Testis (tissue), 3 donors: ENCODE measurements around the gene CD244. TPM values are rescaled to one million over a fixed set of nuclear protein-coding genes. Genes with fewer than 3 reads are reported as not detected.
"Not testable (repeated sequence)": the region's sequence is repeated elsewhere in the genome, so short reads cannot be mapped to it uniquely, and the experiment has no call there.

ENCODE experiments used
- DNase-seq: peaks from one replicate; pipeline ENCODE4 v3.0.0-alpha.2; 2019
- H3K27ac ChIP-seq, 2 donors: fragments of 200-600 bp; sonication (generic); one replicate each; pipeline ENCODE4 v1.5.1; 2019
- H3K27me3 ChIP-seq: fragments of 200-600 bp; sonication (generic); one replicate; pipeline ENCODE4 v1.5.1; 2019
- H3K36me3 ChIP-seq: fragments of 200-600 bp; sonication (generic); one replicate; pipeline ENCODE4 v1.5.1; 2017; ENCODE audit warnings: low read depth; ENCODE audit errors: missing control alignments
- H3K4me1 ChIP-seq: fragments of 200-600 bp; sonication (generic); one replicate; pipeline ENCODE4 v1.5.1; 2019
- H3K4me3 ChIP-seq, 2 donors: fragments of 200-600 bp; sonication (generic); one replicate each; pipeline ENCODE4 v1.5.1; 2017 to 2019
- H3K9me3 ChIP-seq: fragments of 200-600 bp; sonication (generic); one replicate; pipeline ENCODE4 v1.5.1; 2017
- CTCF ChIP-seq, 3 experiments: fragments of 450-650 bp in 2 of 3; fragments of 200-600 bp in 1 of 3; sonication (generic) in 1 of 3; IDR thresholded peaks; one replicate each; pipeline ENCODE4 v1.5.1; 2016 to 2019; ENCODE audit warnings: antibody characterized with exemption in 3 of 3, mild to moderate bottlenecking in 2 of 3, moderate library complexity in 1 of 3
- POLR2A ChIP-seq: fragments of 450-650 bp; IDR thresholded peaks from one replicate; pipeline ENCODE4 v1.6.1; 2017; ENCODE audit warnings: antibody characterized with exemption, mild to moderate bottlenecking, moderate library complexity
- WGBS, 2 donors: methylation state at CpG; one replicate each; pipeline ENCODE4 v1.1.5; 2018; 5-methylcytosine and 5-hydroxymethylcytosine counted together
- intact Hi-C: fragments of 100-400 bp; cut with DNase I; formaldehyde crosslinking; loops from one replicate; pipeline ENCODE4 v1.15.1; 2023; ENCODE audit warnings: low total_unique reads
- polyA plus RNA-seq: library from polyadenylated mRNA; stranded (reverse); fragments of 350-450 nt; fragmentation: Illumina TruSeq; extraction: RNeasy Lipid Tissue Mini Kit (QIAGEN cat#74804); gene quantifications from one replicate; pipeline ENCODE4 v1.2.3, GENCODE V29; 2014; ENCODE audit warnings: low read depth, low replicate concordance; ENCODE audit not compliant: insufficient read depth
- total RNA-seq, 2 donors: library from RNA; depleted of rRNA; stranded (reverse); fragments of >200 nt; gene quantifications; one replicate each; pipeline ENCODE4 v1.2.3, GENCODE V29; 2016

Gene CD244
- total and polyA plus RNA-seq, 3 donors from 2014 or later, result 1.4 to 2.4 (median 2.3) TPM

GRCh38 chr1:160883581-160884513 lies 21.2 kb upstream of the CD244 start:
- 87 to 90% methylated on average over 13 of the region's 13 CpGs for WGBS, 2 donors
- intact Hi-C loops, result no loop called here
- no peak for TF ChIP-seq CTCF (IDR thresholded peaks at IDR 0.05)
- no peak for TF ChIP-seq POLR2A
- Histone ChIP-seq H3K36me3 (no peaks in the 10 kb centered on the region), H3K4me1 (no peaks in the 10 kb centered on the region), H3K4me3 (no peak overlapping the region), H3K27me3 (no peaks in the 10 kb centered on the region), H3K9me3 (no peaks in the 10 kb centered on the region), H3K27ac (no peak overlapping the region)
- no peak for DNase-seq

- H3K9me3 ChIP-seq, result no peaks in the 10 kb centered on the region
- intact Hi-C loops, result no loop called here
- WGBS, 2 donors, result 89 to 96% methylated on average over 1 of the region's 1 CpG
- H3K4me3 ChIP-seq, result no peak overlapping the region
- no peak overlapping the region for H3K27ac ChIP-seq
- H3K27me3 ChIP-seq, result no peaks in the 10 kb centered on the region
- DNase-seq, result no peak
- TF ChIP-seq POLR2A, result no peak
- no peak for TF ChIP-seq CTCF (IDR thresholded peaks at IDR 0.05)
- H3K36me3 ChIP-seq, result no peaks in the 10 kb centered on the region
- no peaks in the 10 kb centered on the region for H3K4me1 ChIP-seq
These were observed 19.9 kb upstream of the CD244 start for GRCh38 chr1:160882582-160882981.

GRCh38 chr1:160881264-160881663 lies 18.6 kb upstream of the CD244 start:
- H3K36me3 ChIP-seq, H3K9me3 ChIP-seq, H3K27me3 ChIP-seq, intact Hi-C loops, DNase-seq, H3K4me3 ChIP-seq, H3K27ac ChIP-seq, H3K4me1 ChIP-seq: not testable (repeated sequence)
- 87 to 96% methylated on average over 4 to 6 of the region's 7 CpGs for WGBS, 2 donors

- no peak for DNase-seq
- intact Hi-C loops, result no loop called here
These were observed 17.5 kb upstream of the CD244 start for GRCh38 chr1:160880216-160880615.

GRCh38 chr1:160879056-160879455 lies 16.4 kb upstream of the CD244 start:
- WGBS, 2 donors, result 68 to 79% methylated on average over 8 of the region's 8 CpGs
- Histone ChIP-seq H3K27me3 (no peaks in the 10 kb centered on the region), H3K9me3 (no peaks in the 10 kb centered on the region), H3K36me3 (no peaks in the 10 kb centered on the region), H3K4me3 (no peak overlapping the region), H3K4me1 (no peaks in the 10 kb centered on the region), H3K27ac (no peak overlapping the region)
- TF ChIP-seq CTCF (IDR thresholded peaks at IDR 0.05) (no peak), POLR2A (no peak)
- DNase-seq, result no peak
- intact Hi-C loops, result no loop called here

More at GRCh38 chr1:160880216-160880615, 17.5 kb upstream of the CD244 start:
- Histone ChIP-seq H3K27ac (no peak overlapping the region), H3K36me3 (no peaks in the 10 kb centered on the region), H3K27me3 (no peaks in the 10 kb centered on the region), H3K4me3 (no peak overlapping the region), H3K9me3 (no peaks in the 10 kb centered on the region), H3K4me1 (no peaks in the 10 kb centered on the region)
- no peak for TF ChIP-seq POLR2A
- TF ChIP-seq CTCF (IDR thresholded peaks at IDR 0.05), result no peak
- 88 to 92% methylated on average over 3 of the region's 3 CpGs for WGBS, 2 donors
